H9 (cell line): ENCODE measurements around the gene AFAP1L1. TPM values are rescaled to one million over a fixed set of nuclear protein-coding genes. Genes with fewer than 3 reads are reported as not detected.

Experiments
- DNase-seq: peaks from one replicate; pipeline ENCODE4 v3.0.0-alpha.2; 2017
- H2AFZ ChIP-seq: one replicate; pipeline ENCODE4 v1.6.1; 2013; ENCODE audit warnings: mild to moderate bottlenecking, low read length, control low read depth, moderate library complexity
- H2AK5ac ChIP-seq: 2 replicates; pipeline ENCODE4 v1.6.1; 2013; ENCODE audit warnings: low read length, control low read depth, mixed read lengths; ENCODE audit not compliant: insufficient read length
- H2BK120ac ChIP-seq: one replicate; pipeline ENCODE4 v1.6.1; 2013; ENCODE audit warnings: low read depth, mild to moderate bottlenecking, low read length, control low read depth, inconsistent platforms; ENCODE audit not compliant: poor library complexity, severe bottlenecking
- H2BK12ac ChIP-seq: 2 replicates; pipeline ENCODE4 v1.6.1; 2013; ENCODE audit warnings: low read length, control low read depth, mixed read lengths, low read depth; ENCODE audit not compliant: insufficient read length
- H2BK15ac ChIP-seq: 2 replicates; pipeline ENCODE4 v1.6.1; 2013; ENCODE audit warnings: low read depth, low read length, control low read depth
- H2BK20ac ChIP-seq: one replicate; pipeline ENCODE4 v1.6.1; 2013; ENCODE audit warnings: low read depth, mild to moderate bottlenecking, low read length, control low read depth, inconsistent platforms; ENCODE audit not compliant: poor library complexity, severe bottlenecking
- H2BK5ac ChIP-seq: 2 replicates; pipeline ENCODE4 v1.6.1; 2013; ENCODE audit warnings: low read length, control low read depth, mixed read lengths; ENCODE audit not compliant: insufficient read length
- H3K14ac ChIP-seq: 2 replicates; pipeline ENCODE4 v1.6.1; 2013; ENCODE audit warnings: low read length, control low read depth; ENCODE audit not compliant: insufficient read depth
- H3K18ac ChIP-seq: 2 replicates; pipeline ENCODE4 v1.6.1; 2013; ENCODE audit warnings: low read depth, mild to moderate bottlenecking, mixed read lengths, low read length, control low read depth; ENCODE audit not compliant: insufficient read length
- H3K23ac ChIP-seq: 2 replicates; pipeline ENCODE4 v1.6.1; 2013; ENCODE audit warnings: low read length, control low read depth, mixed read lengths, low read depth; ENCODE audit not compliant: insufficient read length
- H3K23me2 ChIP-seq: 2 replicates; pipeline ENCODE4 v1.6.1; 2013; ENCODE audit warnings: low read depth, mild to moderate bottlenecking, mixed read lengths, low read length, control low read depth; ENCODE audit not compliant: insufficient read length, poor library complexity, severe bottlenecking
- H3K27ac ChIP-seq: 2 replicates; pipeline ENCODE4 v1.5.1; 2013; ENCODE audit warnings: low read length, control low read depth, mixed read lengths, low read depth; ENCODE audit not compliant: insufficient read length
- H3K27me3 ChIP-seq: 2 replicates; pipeline ENCODE4 v1.6.1; 2013; ENCODE audit warnings: low read length, control low read depth, inconsistent platforms; ENCODE audit not compliant: insufficient read depth
- H3K4ac ChIP-seq: 2 replicates; pipeline ENCODE4 v1.6.1; 2013; ENCODE audit warnings: low read depth, mild to moderate bottlenecking, control low read depth, inconsistent platforms, low read length, moderate library complexity
- H3K4me1 ChIP-seq: 2 replicates; pipeline ENCODE4 v1.6.1; 2013; ENCODE audit warnings: low read length, control low read depth, inconsistent platforms; ENCODE audit not compliant: insufficient read depth
- H3K4me2 ChIP-seq: 2 replicates; pipeline ENCODE4 v1.6.1; 2013; ENCODE audit warnings: low read length, control low read depth, mixed read lengths; ENCODE audit not compliant: insufficient read length, insufficient read depth
- H3K56ac ChIP-seq: 2 replicates; pipeline ENCODE4 v1.6.1; 2013; ENCODE audit warnings: low read depth, mild to moderate bottlenecking, mixed read lengths, low read length, control low read depth; ENCODE audit not compliant: insufficient read length
- H3K79me1 ChIP-seq: 2 replicates; pipeline ENCODE4 v1.6.1; 2013; ENCODE audit warnings: low read depth, mild to moderate bottlenecking, moderate library complexity, low read length, control low read depth, inconsistent platforms; ENCODE audit not compliant: insufficient read depth, poor library complexity, severe bottlenecking
- H3K79me2 ChIP-seq: 2 replicates; pipeline ENCODE4 v1.6.1; 2013; ENCODE audit warnings: low read length, control low read depth, inconsistent platforms; ENCODE audit not compliant: insufficient read depth
- H3K9ac ChIP-seq: 2 replicates; pipeline ENCODE4 v1.6.1; 2013; ENCODE audit warnings: low read length, control low read depth, mixed read lengths; ENCODE audit not compliant: insufficient read length; ENCODE audit errors: extremely low read depth
- H3K9me3 ChIP-seq: one replicate; pipeline ENCODE4 v1.6.1; 2013; ENCODE audit warnings: low read depth, low read length, inconsistent platforms; ENCODE audit not compliant: control insufficient read depth
- H3T11ph ChIP-seq: one replicate; pipeline ENCODE4 v1.6.1; 2013; ENCODE audit warnings: mild to moderate bottlenecking, low read length, control low read depth, inconsistent platforms
- H4K20me1 ChIP-seq: one replicate; pipeline ENCODE4 v1.6.1; 2013; ENCODE audit not compliant: control insufficient read depth, insufficient read length, insufficient read depth
- H4K5ac ChIP-seq: 2 replicates; pipeline ENCODE4 v1.6.1; 2013; ENCODE audit warnings: low read depth, mild to moderate bottlenecking, mixed read lengths, low read length, control low read depth; ENCODE audit not compliant: insufficient read length
- H4K8ac ChIP-seq: replicated peaks from 2 replicates; pipeline ENCODE4 v1.6.1; 2013; ENCODE audit warnings: low read length, control low read depth, mixed read lengths, low read depth; ENCODE audit not compliant: insufficient read length
- H4K91ac ChIP-seq: 2 replicates; pipeline ENCODE4 v1.6.1; 2013; ENCODE audit warnings: low read depth, mild to moderate bottlenecking, moderate library complexity, mixed read lengths, low read length, control low read depth; ENCODE audit not compliant: insufficient read length
- H3K27ac Mint-ChIP-seq, 3 experiments: 2 replicates in 2 of 3; 3 replicates in 1 of 3; pipeline ENCODE4 v1.8.0; 2020 to 2021; ENCODE audit warnings: mixed read lengths in 3 of 3, mild to moderate bottlenecking in 1 of 3, moderate library complexity in 1 of 3
- H3K27me3 Mint-ChIP-seq: 2 replicates; pipeline ENCODE4 v1.8.0; 2021; ENCODE audit warnings: low read depth, mild to moderate bottlenecking, moderate library complexity, mixed read lengths
- H3K36me3 Mint-ChIP-seq, 3 experiments: 2 replicates in 2 of 3; 3 replicates in 1 of 3; pipeline ENCODE4 v1.8.0; 2020 to 2021; ENCODE audit warnings: low read depth in 3 of 3, mixed read lengths in 3 of 3; ENCODE audit not compliant: insufficient read depth in 1 of 3
- H3K4me1 Mint-ChIP-seq, 2 experiments: 2 replicates each; pipeline ENCODE4 v1.8.0; 2020; ENCODE audit warnings: mixed read lengths in 2 of 2
- H3K4me3 Mint-ChIP-seq, 2 experiments: 2 replicates in 1 of 2; 3 replicates in 1 of 2; pipeline ENCODE4 v1.8.0; 2020 to 2021; ENCODE audit warnings: mild to moderate bottlenecking in 2 of 2, mixed read lengths in 2 of 2, moderate library complexity in 1 of 2
- H3K9me3 Mint-ChIP-seq, 2 experiments: 2 replicates in 1 of 2; 3 replicates in 1 of 2; pipeline ENCODE4 v1.8.0; 2020; ENCODE audit warnings: mild to moderate bottlenecking in 2 of 2, mixed read lengths in 2 of 2, moderate library complexity in 1 of 2
- CTCF ChIP-seq: fragments of 200-600 bp; sonication (generic); conservative IDR thresholded peaks from 3 replicates; pipeline ENCODE4 v1.8.0; 2021; ENCODE audit warnings: antibody characterized with exemption, mild to moderate bottlenecking
- WGBS: extraction: QIAGEN DNeasy Blood & Tissue Kit; methylation state at CpG from one replicate; pipeline ENCODE4 v1.1.7; 2013; ENCODE audit warnings: missing lambda C conversion rate, low lambda C conversion rate, mixed read lengths; ENCODE audit not compliant: insufficient read length; ENCODE audit errors: extremely low coverage; 5-methylcytosine and 5-hydroxymethylcytosine counted together
- total RNA-seq: library from RNA; stranded (reverse); gene quantifications from 2 replicates; pipeline ENCODE4 v1.2.1, GENCODE V29; 2021

AFAP1L1 gene
- total RNA-seq, 1 experiment from 2014 or later, result 1.8 TPM

GRCh38 chr5:149324641-149325040 is 53.0 kb downstream of the AFAP1L1 start:
- H3K27me3 ChIP-seq, result no peaks in the 10 kb centered on the region; the same call in 1 of the 2 replicates
- H3K9me3 Mint-ChIP-seq, result no peaks in the 10 kb centered on the region
- no peak overlapping the region for H2BK15ac ChIP-seq
- no peak overlapping the region for H2BK5ac ChIP-seq
- no peak overlapping the region for H3K9ac ChIP-seq
- no peak overlapping the region for H2AFZ ChIP-seq
- no peak overlapping the region for H2BK12ac ChIP-seq
- no peaks in the 10 kb centered on the region for H3K9me3 ChIP-seq
- H3K18ac ChIP-seq, result no peak overlapping the region
- no peaks in the 10 kb centered on the region for H4K20me1 ChIP-seq
- no peak overlapping the region for H4K5ac ChIP-seq
- H3K4me1 ChIP-seq, result no peaks in the 10 kb centered on the region
- H3K79me1 ChIP-seq, result no peaks in the 10 kb centered on the region
- H3K27ac Mint-ChIP-seq, result no peak overlapping the region
- H3K23ac ChIP-seq, result no peak overlapping the region
- no peak overlapping the region for H4K91ac ChIP-seq
- H2BK120ac ChIP-seq, result no peak overlapping the region
- WGBS, result no CpG with 5 or more reads among the region's 2 CpGs
- no peak overlapping the region for H3K4me3 Mint-ChIP-seq
- H2BK20ac ChIP-seq, result no peak overlapping the region
- DNase-seq, result no peak
- no peak overlapping the region for H2AK5ac ChIP-seq
- H3K4me2 ChIP-seq, result no peak overlapping the region
- TF ChIP-seq CTCF, result no peak
- no peak overlapping the region for H3K56ac ChIP-seq
- no peaks in the 10 kb centered on the region; the same call in 1 of the 2 replicates for H3K27me3 Mint-ChIP-seq
- H3K27ac ChIP-seq, result no peak overlapping the region
- H3K79me2 ChIP-seq, result no peaks in the 10 kb centered on the region
- no peak overlapping the region for H3K4ac ChIP-seq
- H4K8ac ChIP-seq, result no peak overlapping the region
- no peak overlapping the region for H3T11ph ChIP-seq
- H3K14ac ChIP-seq, result no peak overlapping the region
- H3K23me2 ChIP-seq, result no peaks in the 10 kb centered on the region
- H3K36me3 Mint-ChIP-seq, result no peaks in the 10 kb centered on the region
- peaks cover 6 to 8% of the 10 kb centered on the region in 2 experiments for H3K4me1 Mint-ChIP-seq
